OCI-LY3 (cell line): Measurements from ENCODE around the gene HAPLN3.

Experiments
- H2AFZ ChIP-seq: fragments of 200-600, 300-600 bp; shearing (Covaris generic); 2 replicates; pipeline ENCODE4 v1.6.0; 2014; ENCODE audit warnings: antibody characterized with exemption, low read depth, low read length
- H3K27ac ChIP-seq: fragments of 200-600, 300-600 bp; sonication (generic); 2 replicates; pipeline ENCODE4 v1.5.1; 2014; ENCODE audit warnings: mild to moderate bottlenecking, low read length, moderate library complexity, mixed read lengths
- H3K27me3 ChIP-seq: fragments of 200-600, 300-600 bp; sonication (generic); 2 replicates; pipeline ENCODE4 v1.6.1; 2014; ENCODE audit warnings: low read depth, low read length, mixed read lengths
- H3K36me3 ChIP-seq: fragments of 200-600, 300-600 bp; sonication (generic); replicated peaks from 2 replicates; pipeline ENCODE3; 2014; ENCODE audit warnings: low read depth, low read length, mixed read lengths
- H3K4me1 ChIP-seq: fragments of 300-600, 200-600 bp; sonication (generic); 2 replicates; pipeline ENCODE4 v1.6.1; 2014; ENCODE audit warnings: low read length, mixed read lengths
- H3K4me2 ChIP-seq: fragments of 200-600, 300-600 bp; sonication (generic); 2 replicates; pipeline ENCODE4 v1.6.1; 2014; ENCODE audit warnings: low read length, mixed read lengths
- H3K4me3 ChIP-seq: fragments of 300-600, 200-600 bp; sonication (generic); 2 replicates; pipeline ENCODE4 v1.5.1; 2014; ENCODE audit warnings: antibody characterized with exemption, mild to moderate bottlenecking, low read length, moderate library complexity
- H3K79me2 ChIP-seq: fragments of 300-600, 200-600 bp; shearing (Covaris generic); 2 replicates; pipeline ENCODE4 v1.6.1; 2014; ENCODE audit warnings: mild to moderate bottlenecking, low read length, mixed read lengths
- H3K9ac ChIP-seq: fragments of 300-600, 200-600 bp; shearing (Covaris generic); 2 replicates; pipeline ENCODE4 v1.6.0; 2014; ENCODE audit warnings: mild to moderate bottlenecking, low read length, moderate library complexity
- H3K9me3 ChIP-seq: fragments of 200-600, 300-600 bp; shearing (Covaris generic); 2 replicates; pipeline ENCODE4 v1.6.1; 2014; ENCODE audit warnings: low read length, mixed read lengths; ENCODE audit not compliant: insufficient read depth
- H4K20me1 ChIP-seq: fragments of 200-600, 300-600 bp; sonication (generic); 2 replicates; pipeline ENCODE4 v1.6.1; 2016; ENCODE audit warnings: low read length, mixed read lengths; ENCODE audit not compliant: insufficient read depth
- CTCF ChIP-seq: fragments of 200-600, 300-600 bp; sonication (generic); IDR thresholded peaks from 2 replicates; pipeline ENCODE4 v1.5.1; 2014; ENCODE audit warnings: antibody characterized with exemption, low read length, low read depth
- EZH2phosphoT487 ChIP-seq: fragments of 200-600 bp; shearing (Covaris generic); IDR thresholded peaks from 2 replicates; pipeline ENCODE4 v1.6.1; 2018; ENCODE audit warnings: antibody characterized with exemption, mixed run types, low read depth

The HAPLN3 gene

GRCh38 chr15:88863412-88863811 lies 31.9 kb downstream of the HAPLN3 start:
- Histone ChIP-seq H3K27ac (no peak overlapping the region), H2AFZ (no peak overlapping the region), H3K4me3 (no peak overlapping the region), H3K4me1 (no peaks in the 10 kb centered on the region), H4K20me1 (no peaks in the 10 kb centered on the region), H3K9me3 (no peaks in the 10 kb centered on the region), H3K79me2 (no peaks in the 10 kb centered on the region), H3K36me3 (no peaks in the 10 kb centered on the region), H3K4me2 (no peak overlapping the region), H3K27me3 (peaks cover 30% of the 10 kb centered on the region), H3K9ac (no peak overlapping the region)
- TF ChIP-seq EZH2phosphoT487 (no peak), CTCF (no peak)

- TF ChIP-seq EZH2phosphoT487 = no peak
- no peak for TF ChIP-seq CTCF
- H3K27me3 ChIP-seq = peaks cover 17% of the 10 kb centered on the region
Observed at GRCh38 chr15:88860212-88860611, 35.1 kb downstream of the HAPLN3 start.

GRCh38 chr15:88859550-88859949 lies 35.8 kb downstream of the HAPLN3 start:
- H3K27ac ChIP-seq = no peak overlapping the region
- H3K79me2 ChIP-seq = no peaks in the 10 kb centered on the region
- no peak overlapping the region for H2AFZ ChIP-seq
- no peaks in the 10 kb centered on the region for H3K36me3 ChIP-seq
- no peak overlapping the region for H3K4me2 ChIP-seq
- H3K9ac ChIP-seq = no peak overlapping the region
- TF ChIP-seq CTCF = no peak
- no peak for TF ChIP-seq EZH2phosphoT487
- no peaks in the 10 kb centered on the region for H3K4me1 ChIP-seq
- H4K20me1 ChIP-seq = no peaks in the 10 kb centered on the region
- H3K27me3 ChIP-seq = peaks cover 17% of the 10 kb centered on the region
- no peak overlapping the region for H3K4me3 ChIP-seq
- H3K9me3 ChIP-seq = peaks cover 5% of the 10 kb centered on the region

More at GRCh38 chr15:88860212-88860611, 35.1 kb downstream of the HAPLN3 start:
- no peak overlapping the region for H3K9ac ChIP-seq
- no peak overlapping the region for H2AFZ ChIP-seq
- H3K4me3 ChIP-seq = no peak overlapping the region
- no peaks in the 10 kb centered on the region for H3K36me3 ChIP-seq
- no peaks in the 10 kb centered on the region for H3K4me1 ChIP-seq
- H3K9me3 ChIP-seq = no peaks in the 10 kb centered on the region
- H3K27ac ChIP-seq = no peak overlapping the region
- H4K20me1 ChIP-seq = no peaks in the 10 kb centered on the region
- H3K79me2 ChIP-seq = no peaks in the 10 kb centered on the region
- no peak overlapping the region for H3K4me2 ChIP-seq

- TF ChIP-seq CTCF (no peak), EZH2phosphoT487 (no peak)
- Histone ChIP-seq H3K9ac (no peak overlapping the region), H3K27ac (no peak overlapping the region), H3K79me2 (no peaks in the 10 kb centered on the region), H3K4me3 (no peak overlapping the region), H3K9me3 (peaks cover 11% of the 10 kb centered on the region), H3K4me2 (no peak overlapping the region), H2AFZ (no peak overlapping the region), H4K20me1 (no peaks in the 10 kb centered on the region), H3K4me1 (no peaks in the 10 kb centered on the region), H3K27me3 (peaks cover 17% of the 10 kb centered on the region), H3K36me3 (no peaks in the 10 kb centered on the region)
Observed at GRCh38 chr15:88858934-88859333, 36.4 kb downstream of the HAPLN3 start.
